HCT116 (cell line): Measurements from ENCODE around the gene TNFRSF1A.

Experiments used
- CEBPB ChIP-seq: IDR thresholded peaks from 2 replicates; pipeline ENCODE4 v1.6.1; 2012; ENCODE audit warnings: low read depth
- ELF1 ChIP-seq: IDR thresholded peaks from 2 replicates; pipeline ENCODE4 v1.6.1; 2012; ENCODE audit warnings: low read depth, borderline replicate concordance
- EZH2 ChIP-seq: fragments of 200-600 bp; sonication (generic); IDR thresholded peaks from 2 replicates; pipeline ENCODE4 v1.6.1; 2017; ENCODE audit warnings: antibody characterized with exemption, mixed run types
- EZH2phosphoT487 ChIP-seq: fragments of 200-600 bp; IDR thresholded peaks from 2 replicates; pipeline ENCODE4 v1.6.1; 2018; ENCODE audit warnings: antibody characterized with exemption, borderline replicate concordance
- POLR2A ChIP-seq: IDR thresholded peaks from 2 replicates; pipeline ENCODE4 v1.7.0; 2011; ENCODE audit warnings: borderline replicate concordance; ENCODE audit not compliant: insufficient read depth, insufficient read length; ENCODE audit errors: extremely low read depth
- POLR2AphosphoS5 ChIP-seq: IDR thresholded peaks from 2 replicates; pipeline ENCODE4 v1.6.1; 2011; ENCODE audit warnings: mild to moderate bottlenecking, low read depth, low read length, moderate library complexity
- RAD21 ChIP-seq: IDR thresholded peaks from 2 replicates; pipeline ENCODE4 v1.6.1; 2012; ENCODE audit warnings: low read depth, mild to moderate bottlenecking
- YY1 ChIP-seq: IDR thresholded peaks from 2 replicates; pipeline ENCODE4 v1.6.1; 2011; ENCODE audit warnings: low read length, low read depth, moderate library complexity, mild to moderate bottlenecking; ENCODE audit not compliant: insufficient replicate concordance; ENCODE audit errors: extremely low read depth
- TF ChIP-seq, protein P1 (sequence below), 3 experiments: fragments of 200-600 bp in 1 of 3; sonication (generic) in 1 of 3; IDR thresholded peaks in 2 of 3; conservative IDR thresholded peaks in 1 of 3; 2 replicates each; pipeline ENCODE4 v1.5.1; 2012 to 2017; ENCODE audit warnings: low read depth in 2 of 3, low read length in 2 of 3, antibody characterized with exemption in 1 of 3, borderline replicate concordance in 1 of 3, control low read depth in 1 of 3, mild to moderate bottlenecking in 1 of 3, mixed read lengths in 1 of 3, mixed run types in 1 of 3, moderate library complexity in 1 of 3; ENCODE audit not compliant: insufficient read depth in 1 of 3
- TF ChIP-seq, protein P2 (sequence below): IDR thresholded peaks from 2 replicates; pipeline ENCODE4 v1.6.1; 2012; ENCODE audit warnings: low read depth

DNA sequence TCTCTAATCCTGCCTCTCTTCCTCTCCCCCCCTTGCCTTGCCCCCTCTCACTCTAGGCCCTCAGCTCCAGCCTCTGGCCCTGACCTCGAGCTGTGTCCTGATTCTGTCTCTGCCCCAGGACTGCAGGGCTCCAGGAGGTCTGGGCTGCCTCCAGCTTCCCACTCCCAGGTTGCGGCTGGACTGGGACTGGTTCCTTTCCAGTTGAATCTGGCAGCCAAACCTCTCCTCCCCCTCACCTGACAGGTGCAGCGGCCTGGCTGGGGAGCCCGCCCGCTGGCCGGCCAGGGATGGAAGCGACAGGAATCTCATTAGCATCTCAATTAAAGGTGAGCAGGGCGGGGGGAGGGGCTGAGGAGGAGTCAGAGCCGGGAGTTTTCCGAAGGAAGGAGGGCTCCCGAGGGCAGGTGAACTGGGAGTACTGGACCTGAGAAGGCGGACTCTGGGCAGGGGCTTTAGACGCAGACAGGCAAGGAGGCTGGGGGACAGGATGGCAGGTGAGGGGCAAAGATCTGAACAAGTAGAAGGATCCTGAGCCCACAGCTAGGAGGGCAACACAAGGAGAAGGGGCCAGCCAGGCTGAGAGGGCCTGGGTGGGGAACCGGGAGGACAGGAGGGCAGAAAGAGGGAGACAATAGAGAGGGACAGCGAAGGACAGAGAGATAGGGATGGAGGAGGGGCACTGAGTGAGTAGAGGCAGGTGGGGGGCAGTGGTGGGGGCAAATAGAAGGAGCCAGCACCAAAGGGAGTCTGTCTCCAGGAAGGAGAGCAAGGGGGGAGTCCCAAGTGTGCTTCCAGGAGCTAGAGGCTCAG lies 33.6 kb upstream of the TNFRSF1A start, which contains the start of gene SCNN1A:
- no peak; the same call in 1 of the 2 replicates for TF ChIP-seq POLR2AphosphoS5
- no peak for TF ChIP-seq EZH2phosphoT487
- TF ChIP-seq CEBPB = no peak
- TF ChIP-seq, protein P1, sequence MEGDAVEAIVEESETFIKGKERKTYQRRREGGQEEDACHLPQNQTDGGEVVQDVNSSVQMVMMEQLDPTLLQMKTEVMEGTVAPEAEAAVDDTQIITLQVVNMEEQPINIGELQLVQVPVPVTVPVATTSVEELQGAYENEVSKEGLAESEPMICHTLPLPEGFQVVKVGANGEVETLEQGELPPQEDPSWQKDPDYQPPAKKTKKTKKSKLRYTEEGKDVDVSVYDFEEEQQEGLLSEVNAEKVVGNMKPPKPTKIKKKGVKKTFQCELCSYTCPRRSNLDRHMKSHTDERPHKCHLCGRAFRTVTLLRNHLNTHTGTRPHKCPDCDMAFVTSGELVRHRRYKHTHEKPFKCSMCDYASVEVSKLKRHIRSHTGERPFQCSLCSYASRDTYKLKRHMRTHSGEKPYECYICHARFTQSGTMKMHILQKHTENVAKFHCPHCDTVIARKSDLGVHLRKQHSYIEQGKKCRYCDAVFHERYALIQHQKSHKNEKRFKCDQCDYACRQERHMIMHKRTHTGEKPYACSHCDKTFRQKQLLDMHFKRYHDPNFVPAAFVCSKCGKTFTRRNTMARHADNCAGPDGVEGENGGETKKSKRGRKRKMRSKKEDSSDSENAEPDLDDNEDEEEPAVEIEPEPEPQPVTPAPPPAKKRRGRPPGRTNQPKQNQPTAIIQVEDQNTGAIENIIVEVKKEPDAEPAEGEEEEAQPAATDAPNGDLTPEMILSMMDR (IDR thresholded peaks at IDR 0.05 in 2 of 3, conservative IDR thresholded peaks at IDR 0.05 in 1 of 3; ENCODE audit: borderline replicate concordance in 1 of 3, insufficient read depth in 1 of 3, low read depth in 2 of 3, low read length in 2 of 3) = no peak
- TF ChIP-seq POLR2A = no peak
- TF ChIP-seq, protein P2, sequence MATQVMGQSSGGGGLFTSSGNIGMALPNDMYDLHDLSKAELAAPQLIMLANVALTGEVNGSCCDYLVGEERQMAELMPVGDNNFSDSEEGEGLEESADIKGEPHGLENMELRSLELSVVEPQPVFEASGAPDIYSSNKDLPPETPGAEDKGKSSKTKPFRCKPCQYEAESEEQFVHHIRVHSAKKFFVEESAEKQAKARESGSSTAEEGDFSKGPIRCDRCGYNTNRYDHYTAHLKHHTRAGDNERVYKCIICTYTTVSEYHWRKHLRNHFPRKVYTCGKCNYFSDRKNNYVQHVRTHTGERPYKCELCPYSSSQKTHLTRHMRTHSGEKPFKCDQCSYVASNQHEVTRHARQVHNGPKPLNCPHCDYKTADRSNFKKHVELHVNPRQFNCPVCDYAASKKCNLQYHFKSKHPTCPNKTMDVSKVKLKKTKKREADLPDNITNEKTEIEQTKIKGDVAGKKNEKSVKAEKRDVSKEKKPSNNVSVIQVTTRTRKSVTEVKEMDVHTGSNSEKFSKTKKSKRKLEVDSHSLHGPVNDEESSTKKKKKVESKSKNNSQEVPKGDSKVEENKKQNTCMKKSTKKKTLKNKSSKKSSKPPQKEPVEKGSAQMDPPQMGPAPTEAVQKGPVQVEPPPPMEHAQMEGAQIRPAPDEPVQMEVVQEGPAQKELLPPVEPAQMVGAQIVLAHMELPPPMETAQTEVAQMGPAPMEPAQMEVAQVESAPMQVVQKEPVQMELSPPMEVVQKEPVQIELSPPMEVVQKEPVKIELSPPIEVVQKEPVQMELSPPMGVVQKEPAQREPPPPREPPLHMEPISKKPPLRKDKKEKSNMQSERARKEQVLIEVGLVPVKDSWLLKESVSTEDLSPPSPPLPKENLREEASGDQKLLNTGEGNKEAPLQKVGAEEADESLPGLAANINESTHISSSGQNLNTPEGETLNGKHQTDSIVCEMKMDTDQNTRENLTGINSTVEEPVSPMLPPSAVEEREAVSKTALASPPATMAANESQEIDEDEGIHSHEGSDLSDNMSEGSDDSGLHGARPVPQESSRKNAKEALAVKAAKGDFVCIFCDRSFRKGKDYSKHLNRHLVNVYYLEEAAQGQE = no peak
- TF ChIP-seq EZH2 = no peak
- no peak for TF ChIP-seq YY1
- TF ChIP-seq ELF1 = no peak
- no peak for TF ChIP-seq RAD21
